HepG2 (cell line): ENCODE measurements around the gene ZNF235. TPM values are rescaled to one million over a fixed set of nuclear protein-coding genes. Genes with fewer than 3 reads are reported as not detected.
A peak's percentile ranks its signal among the peaks of the same experiment; 100 is the strongest.

Experiments
- BRD4 ChIP-seq: sonication (generic); formaldehyde crosslinking; IDR thresholded peaks from 2 replicates; pipeline ENCODE4 v1.4.0; 2020; ENCODE audit warnings: missing genetic modification reagents
- CHD2 ChIP-seq: IDR thresholded peaks from 2 replicates; pipeline ENCODE4 v1.6.1; 2011; ENCODE audit warnings: low read depth, low read length, improper control_type of control experiment
- CREB3 ChIP-seq: sonication (generic); formaldehyde crosslinking; IDR thresholded peaks from 2 replicates; pipeline ENCODE4 v1.5.0; 2020; ENCODE audit warnings: missing genetic modification reagents
- NR1H2 ChIP-seq: sonication (generic); formaldehyde crosslinking; IDR thresholded peaks from 2 replicates; pipeline ENCODE4 v1.8.1; 2022; ENCODE audit warnings: low read depth, missing genetic modification reagents, borderline replicate concordance
- PHF20 ChIP-seq: sonication (generic); formaldehyde crosslinking; IDR thresholded peaks from 2 replicates; pipeline ENCODE4 v1.5.0; 2020; ENCODE audit warnings: mild to moderate bottlenecking, missing genetic modification reagents
- PRDM15 ChIP-seq: sonication (generic); formaldehyde crosslinking; IDR thresholded peaks from 2 replicates; pipeline ENCODE4 v1.4.0; 2020; ENCODE audit warnings: missing genetic modification reagents
- TFDP2 ChIP-seq: sonication (generic); formaldehyde crosslinking; IDR thresholded peaks from 2 replicates; pipeline ENCODE4 v1.4.0; 2020; ENCODE audit warnings: missing genetic modification reagents
- ZBTB4 ChIP-seq: sonication (generic); formaldehyde crosslinking; IDR thresholded peaks from 2 replicates; pipeline ENCODE4 v1.4.0; 2020; ENCODE audit warnings: missing genetic modification reagents, mild to moderate bottlenecking, borderline replicate concordance
- ZNF30 ChIP-seq: sonication (generic); formaldehyde crosslinking; IDR thresholded peaks from 2 replicates; pipeline ENCODE4 v1.5.0; 2020; ENCODE audit warnings: mild to moderate bottlenecking, missing genetic modification reagents
- ZNF577 ChIP-seq: sonication (generic); formaldehyde crosslinking; IDR thresholded peaks from 2 replicates; pipeline ENCODE4 v1.4.0; 2020; ENCODE audit warnings: mild to moderate bottlenecking, low read depth, missing genetic modification reagents, borderline replicate concordance
- ZNF646 ChIP-seq: sonication (generic); formaldehyde crosslinking; IDR thresholded peaks from 2 replicates; pipeline ENCODE4 v1.9.0; 2021; ENCODE audit warnings: mild to moderate bottlenecking, missing genetic modification reagents
- ZNF713 ChIP-seq: sonication (generic); formaldehyde crosslinking; IDR thresholded peaks from 2 replicates; pipeline ENCODE4 v1.4.0; 2020; ENCODE audit warnings: mild to moderate bottlenecking, missing genetic modification reagents
- ZSCAN21 ChIP-seq: sonication (generic); formaldehyde crosslinking; IDR thresholded peaks from 2 replicates; pipeline ENCODE4 v1.8.0; 2022; ENCODE audit warnings: mild to moderate bottlenecking, missing genetic modification reagents, moderate library complexity, borderline replicate concordance
- polyA plus RNA-seq, 8 experiments: library from polyadenylated mRNA; depleted of rRNA in 3 of 8; stranded (reverse) in 7 of 8; unstranded in 1 of 8; fragments of >200 nt; fragmentation: Illumina TruSeq in 4 of 8; extraction: Trizol in 4 of 8; gene quantifications; 2 replicates each; pipeline versions ENCODE4 v1.2.1 to v1.2.3, GENCODE V29; 2011 to 2016; ENCODE audit warnings: low read depth in 4 of 8, missing spikeins in 1 of 8, mixed read lengths in 1 of 8; ENCODE audit not compliant: insufficient read depth in 1 of 8
- total RNA-seq, 5 experiments: library from RNA; depleted of rRNA; stranded (reverse); fragments of >200 nt; fragmentation: Illumina TruSeq; extraction: Trizol; gene quantifications; 2 replicates each; pipeline ENCODE4 v1.2.3, GENCODE V29; 2016; ENCODE audit warnings: low read depth in 1 of 5

ZNF235 gene
- total and polyA plus RNA-seq, 2 of the 13 experiments (the other 11 are each of a cell fraction or from before 2014, with no cell fraction given) = 4.8 to 5.5 TPM

- TF ChIP-seq TFDP2 (no peak), ZSCAN21 (peak; percentile 60; the same call in 1 of the 2 replicates), ZNF713 (no peak), CHD2 (no peak), ZBTB4 (CRISPR knock-in tag) (0 out of 2 replicates have a peak, but pooled peaks have one; percentile 76), BRD4 (CRISPR knock-in tag) (0 out of 2 replicates have a peak, but pooled peaks have one; percentile 42), CREB3 (CRISPR knock-in tag) (no peak), ZNF30 (CRISPR knock-in tag) (no peak), PHF20 (CRISPR knock-in tag) (peak; percentile 64; the same call in 1 of the 2 replicates), PRDM15 (CRISPR knock-in tag) (peak; percentile 18; the same call in 1 of the 2 replicates), ZNF577 (CRISPR knock-in tag) (no peak), NR1H2 (CRISPR knock-in tag) (no peak), ZNF646 (CRISPR knock-in tag) (no peak)
These were observed at the start of gene ZNF235 (continued) for GRCh38 chr19:44304659-44305193.
